Activated T-cell treated with anti-CD3 and anti-CD28 coated beads, Interleukin-2, amount 50 U/mL, for 72 hours (primary cell): Measurements from ENCODE around the gene IQCF6. TPM values are rescaled to one million over a fixed set of nuclear protein-coding genes. Genes with fewer than 3 reads are reported as not detected.
"Not testable (repeated sequence)": the region's sequence is repeated elsewhere in the genome, so short reads cannot be mapped to it uniquely, and the experiment has no call there.

ENCODE experiments used
- ATAC-seq, 2 donors: fragments of 150-1000 bp; cut with Tn5 transposase; replicated peaks in 1 of 2; 2 replicates each; pipeline ENCODE4 v1.10.0; 2021; ENCODE audit warnings: moderate library complexity in 2 of 2, mild to moderate bottlenecking in 1 of 2
- DNase-seq, 2 donors: peaks; one replicate each; pipeline ENCODE4 v3.0.0; 2021 to 2022; ENCODE audit warnings: mixed read lengths in 1 of 2
- H3K27ac Mint-ChIP-seq: one replicate; pipeline ENCODE4 v1.8.0; 2022; ENCODE audit warnings: mild to moderate bottlenecking, moderate library complexity, mixed read lengths
- H3K27me3 Mint-ChIP-seq: one replicate; pipeline ENCODE4 v1.8.0; 2022; ENCODE audit warnings: low read depth, mixed read lengths
- H3K36me3 Mint-ChIP-seq, 2 donors: one replicate each; pipeline ENCODE4 v1.8.0; 2022; ENCODE audit warnings: mixed read lengths in 2 of 2, mild to moderate bottlenecking in 1 of 2; ENCODE audit not compliant: insufficient read depth in 2 of 2
- H3K4me1 Mint-ChIP-seq: one replicate; pipeline ENCODE4 v1.8.0; 2022; ENCODE audit warnings: low read depth, mixed read lengths
- H3K4me3 Mint-ChIP-seq, 2 donors: one replicate each; pipeline ENCODE4 v1.8.0; 2022; ENCODE audit warnings: mild to moderate bottlenecking in 2 of 2, mixed read lengths in 2 of 2, moderate library complexity in 2 of 2
- H3K9me3 Mint-ChIP-seq, 2 donors: one replicate each; pipeline ENCODE4 v1.8.0; 2022; ENCODE audit warnings: mixed read lengths in 2 of 2
- total RNA-seq, 2 donors: library from RNA; stranded (reverse); gene quantifications; one replicate each; pipeline ENCODE4 v1.2.3, GENCODE V29; 2022

IQCF6 gene
- total RNA-seq, 2 donors from 2014 or later, result not detected

DNA sequence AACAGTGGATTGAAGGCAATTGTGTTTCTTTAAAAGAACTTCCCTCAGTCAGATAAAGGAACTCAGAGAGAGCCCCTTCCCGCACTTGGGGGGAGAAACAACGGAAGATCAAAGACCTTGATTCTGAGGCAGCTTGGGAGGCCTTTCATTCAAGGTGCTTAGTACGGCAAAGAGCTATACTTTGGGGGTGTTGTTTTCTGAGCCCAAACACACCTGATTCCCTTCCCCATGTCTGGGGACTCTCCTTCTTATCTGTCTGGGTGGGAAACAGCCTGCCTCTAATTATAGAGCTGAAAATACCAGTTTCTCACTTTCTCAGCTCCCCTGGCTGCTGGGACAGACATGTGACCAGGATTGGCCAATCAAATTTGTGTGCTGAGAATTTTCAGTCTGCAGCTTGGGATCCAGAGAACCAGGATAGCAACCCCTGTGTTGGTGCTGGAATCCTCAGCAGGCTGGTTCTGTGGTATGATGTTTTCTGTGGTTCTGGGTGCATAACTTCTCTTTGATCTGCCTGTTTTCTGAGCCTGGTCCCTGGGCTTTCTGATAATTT lies 19.4 kb upstream of the IQCF6 start:
- no peak overlapping the region for H3K27ac Mint-ChIP-seq
- H3K36me3 Mint-ChIP-seq, result no peaks in the 10 kb centered on the region
- DNase-seq (no peak), ATAC-seq (no peak)
- H3K4me1 Mint-ChIP-seq, result peaks cover 37% of the 10 kb centered on the region
- no peaks in the 10 kb centered on the region for H3K9me3 Mint-ChIP-seq
- H3K4me3 Mint-ChIP-seq, result no peak overlapping the region
- peaks cover 29% of the 10 kb centered on the region for H3K27me3 Mint-ChIP-seq

DNA sequence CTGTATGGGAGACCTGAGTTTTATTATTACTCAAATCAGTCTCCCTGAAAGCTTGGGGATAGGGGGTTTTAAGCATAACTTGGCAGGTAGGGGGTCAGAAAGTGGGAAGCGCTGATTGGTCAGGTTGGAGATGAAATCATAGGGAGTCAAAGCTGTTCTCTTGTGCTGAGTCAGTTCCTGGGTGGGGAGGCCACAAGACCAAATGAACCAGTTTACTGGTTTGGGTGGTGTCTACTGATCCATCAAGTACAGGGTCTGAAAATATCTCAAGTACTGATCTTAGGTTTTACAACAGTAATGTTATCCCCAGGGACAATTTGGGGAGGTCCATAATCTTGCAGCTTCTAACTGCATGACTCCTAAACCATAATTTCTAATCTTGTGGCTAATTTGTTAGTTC lies 17.8 kb upstream of the IQCF6 start:
- Mint-ChIP-seq H3K9me3 (no peaks in the 10 kb centered on the region), H3K27ac (no peak overlapping the region), H3K36me3 (no peaks in the 10 kb centered on the region), H3K4me1 (peaks cover 31% of the 10 kb centered on the region), H3K27me3 (peaks cover 24% of the 10 kb centered on the region), H3K4me3 (peak overlapping the region in 1 of 2 donors; percentile 3)
- ATAC-seq (peak; percentile 88 to 93), DNase-seq (peak; percentile 45 to 47)

DNA sequence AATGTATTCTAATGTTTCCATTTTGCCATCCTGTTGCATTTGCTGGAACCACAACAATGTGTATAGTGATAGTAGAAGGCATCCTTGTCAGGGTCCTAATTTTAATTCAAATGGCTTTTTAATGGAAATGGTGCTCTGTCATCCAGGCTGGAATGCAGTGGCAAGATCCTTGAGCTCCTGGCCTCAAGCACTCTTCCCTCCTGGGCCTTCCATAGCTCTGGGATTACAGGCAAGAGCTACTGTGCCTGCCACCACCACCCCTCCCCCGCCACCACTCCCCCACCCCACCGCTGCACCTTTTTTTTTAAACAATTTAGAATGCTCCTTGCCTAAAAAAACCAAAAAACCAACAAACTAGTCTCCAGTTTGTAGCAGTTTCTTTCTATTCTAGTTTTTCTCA lies 15.2 kb upstream of the IQCF6 start:
- no peak overlapping the region for H3K4me3 Mint-ChIP-seq

DNA sequence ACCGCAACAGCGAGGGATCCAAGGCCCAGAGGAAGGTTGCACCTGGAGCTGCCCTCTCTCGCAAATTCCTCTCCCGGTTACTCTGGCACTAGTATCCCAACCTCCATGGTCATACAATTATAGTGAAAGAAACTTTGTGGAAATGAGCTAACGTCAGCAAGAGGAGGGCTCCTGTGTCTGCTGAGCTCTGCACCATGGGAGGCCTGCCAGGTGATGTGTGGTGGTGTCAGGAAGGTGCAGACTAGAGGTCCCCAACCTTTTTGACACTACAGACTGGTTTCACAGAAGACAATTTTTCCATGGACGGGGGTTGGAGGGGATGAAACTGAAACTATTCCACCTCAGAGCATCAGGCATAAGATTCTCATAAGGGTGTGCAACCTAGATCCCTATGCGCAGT lies 13.2 kb upstream of the IQCF6 start:
- Mint-ChIP-seq H3K4me1 (peaks cover 10% of the 10 kb centered on the region), H3K27ac (no peak overlapping the region), H3K4me3 (no peak overlapping the region), H3K27me3 (peaks cover 8% of the 10 kb centered on the region), H3K9me3 (no peaks in the 10 kb centered on the region), H3K36me3 (no peaks in the 10 kb centered on the region)
- ATAC-seq (no peak), DNase-seq (no peak)

More for the DNA sequence above, 15.2 kb upstream of the IQCF6 start:
- H3K4me1 Mint-ChIP-seq, result peaks cover 27% of the 10 kb centered on the region
- no peak for ATAC-seq
- no peak overlapping the region for H3K27ac Mint-ChIP-seq
- H3K27me3 Mint-ChIP-seq, result peaks cover 24% of the 10 kb centered on the region
- no peaks in the 10 kb centered on the region for H3K36me3 Mint-ChIP-seq
- DNase-seq, result no peak
- no peaks in the 10 kb centered on the region for H3K9me3 Mint-ChIP-seq

DNA sequence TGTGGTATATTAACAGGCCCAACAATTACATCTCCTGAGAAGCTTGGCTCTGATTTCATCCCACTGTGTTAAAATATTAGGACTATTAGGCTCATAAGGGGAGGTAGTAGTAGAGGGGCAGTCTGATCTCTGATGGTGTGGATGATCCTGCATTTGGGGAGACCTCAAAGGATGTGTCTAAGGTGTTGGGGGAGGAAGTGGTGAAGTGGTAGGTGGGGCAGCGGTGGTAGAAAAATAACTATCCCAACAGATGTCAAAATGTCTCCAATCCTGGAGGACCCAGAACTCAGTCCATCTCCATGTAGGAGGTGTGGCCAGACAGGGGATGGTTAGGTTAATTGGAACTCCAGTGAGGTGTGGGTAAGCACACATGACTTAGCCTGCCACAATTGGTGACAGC lies 10.4 kb upstream of the IQCF6 start:
- DNase-seq (no peak), ATAC-seq (no peak)

DNA sequence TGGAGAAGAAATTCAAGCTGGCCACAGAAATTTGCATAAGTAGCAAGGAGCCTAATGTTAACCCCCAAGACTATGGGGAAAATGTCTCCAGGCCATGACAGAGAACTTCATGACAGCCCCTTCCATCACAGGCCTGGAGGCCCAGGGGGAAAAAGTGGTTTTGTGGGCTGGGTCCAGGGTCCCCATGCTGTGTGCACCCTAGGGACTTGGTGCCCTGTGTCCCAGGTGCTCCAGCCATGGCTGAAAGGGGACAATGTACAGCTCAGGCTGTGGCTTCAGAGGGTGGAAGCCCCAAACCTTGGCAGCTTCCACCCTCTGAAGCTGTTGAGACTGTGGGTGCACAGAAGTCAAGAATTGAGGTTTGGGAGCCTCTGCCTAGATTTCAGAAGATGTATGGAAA lies 8.5 kb upstream of the IQCF6 start:
- not testable (repeated sequence) for H3K27ac Mint-ChIP-seq, H3K4me1 Mint-ChIP-seq

More for the DNA sequence above, 10.4 kb upstream of the IQCF6 start:
- Mint-ChIP-seq H3K4me1 (no peaks in the 10 kb centered on the region), H3K27me3 (peaks cover 2% of the 10 kb centered on the region), H3K36me3 (no peaks in the 10 kb centered on the region), H3K27ac (no peak overlapping the region), H3K4me3 (no peak overlapping the region), H3K9me3 (no peaks in the 10 kb centered on the region)

DNA sequence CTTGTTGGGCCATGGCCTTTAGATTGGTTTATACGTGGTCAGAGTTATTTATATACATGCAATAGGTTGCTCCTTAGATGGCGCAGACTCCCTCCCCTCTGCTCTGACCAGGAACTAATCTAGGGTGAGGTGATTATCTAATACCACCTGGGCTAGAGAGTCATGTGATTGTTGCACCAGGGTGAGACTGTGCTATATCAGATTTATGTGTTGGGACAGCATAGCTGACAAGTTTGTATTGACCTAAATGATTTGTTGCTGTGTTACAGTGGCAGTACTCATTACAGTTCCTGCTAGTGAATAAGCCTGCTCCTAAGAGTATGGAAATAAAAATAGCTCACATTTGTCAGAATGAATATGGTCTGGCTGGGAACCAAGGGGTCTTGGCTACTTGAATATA lies 7.2 kb upstream of the IQCF6 start:
- H3K36me3 Mint-ChIP-seq, result no peaks in the 10 kb centered on the region
- no peak overlapping the region for H3K4me3 Mint-ChIP-seq
- H3K9me3 Mint-ChIP-seq, result no peaks in the 10 kb centered on the region
- no peaks in the 10 kb centered on the region for H3K4me1 Mint-ChIP-seq
- H3K27ac Mint-ChIP-seq, result no peak overlapping the region
- peaks cover 8% of the 10 kb centered on the region for H3K27me3 Mint-ChIP-seq
- no peak for DNase-seq
- ATAC-seq, result no peak

More for the DNA sequence above, 8.5 kb upstream of the IQCF6 start:
- not testable (repeated sequence) for H3K27me3 Mint-ChIP-seq, ATAC-seq, H3K36me3 Mint-ChIP-seq, H3K4me3 Mint-ChIP-seq, H3K9me3 Mint-ChIP-seq, DNase-seq

DNA sequence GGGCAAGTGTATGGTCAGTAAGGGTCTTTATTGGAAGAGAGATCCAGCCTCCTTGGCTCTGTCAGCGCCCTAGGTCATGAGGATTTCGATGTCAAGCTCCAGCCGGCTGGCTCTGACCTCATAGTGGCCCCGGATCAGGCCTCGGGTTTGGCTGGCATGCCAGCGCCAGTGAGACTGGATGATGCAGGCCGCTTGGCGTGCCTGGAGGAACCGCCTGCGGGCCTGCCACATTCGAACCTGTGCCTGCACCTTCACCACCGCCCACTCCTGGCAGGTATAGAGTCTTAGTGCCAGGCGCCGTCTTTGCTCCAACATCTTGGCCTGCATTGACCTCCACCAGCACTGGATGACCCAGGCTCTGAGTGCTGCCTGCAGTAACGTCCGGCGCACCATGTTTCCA lies 483 bp downstream of the IQCF6 start:
- Mint-ChIP-seq H3K27me3 (peaks cover 16% of the 10 kb centered on the region), H3K9me3 (no peaks in the 10 kb centered on the region), H3K27ac (no peak overlapping the region), H3K4me1 (no peaks in the 10 kb centered on the region), H3K36me3 (no peaks in the 10 kb centered on the region), H3K4me3 (no peak overlapping the region)
- DNase-seq (no peak), ATAC-seq (no peak)

DNA sequence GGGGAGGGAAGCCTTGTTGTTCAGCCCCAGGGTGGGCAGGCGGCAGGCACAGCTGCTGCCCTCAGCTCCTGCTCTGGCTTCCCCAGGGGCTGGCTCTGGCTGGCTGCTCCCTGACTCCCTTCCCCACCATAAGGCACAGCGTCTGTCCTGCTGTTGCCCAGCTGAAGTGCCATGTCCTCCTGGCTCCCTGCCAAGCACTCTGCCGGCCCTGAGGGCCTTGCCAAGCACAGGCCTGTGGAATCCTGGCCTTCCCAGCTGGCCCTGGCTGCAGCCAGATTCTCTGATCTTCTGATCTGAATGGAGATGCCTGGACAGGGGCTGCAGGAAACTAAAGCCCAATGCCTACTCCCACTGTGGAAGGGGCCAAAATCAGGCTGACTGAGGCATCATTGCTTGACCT lies 1.1 kb downstream of the IQCF6 start:
- Mint-ChIP-seq H3K27ac (no peak overlapping the region), H3K9me3 (no peaks in the 10 kb centered on the region), H3K36me3 (no peaks in the 10 kb centered on the region), H3K4me3 (no peak overlapping the region), H3K27me3 (peaks cover 21% of the 10 kb centered on the region), H3K4me1 (no peaks in the 10 kb centered on the region)
- DNase-seq (no peak), ATAC-seq (no peak)

DNA sequence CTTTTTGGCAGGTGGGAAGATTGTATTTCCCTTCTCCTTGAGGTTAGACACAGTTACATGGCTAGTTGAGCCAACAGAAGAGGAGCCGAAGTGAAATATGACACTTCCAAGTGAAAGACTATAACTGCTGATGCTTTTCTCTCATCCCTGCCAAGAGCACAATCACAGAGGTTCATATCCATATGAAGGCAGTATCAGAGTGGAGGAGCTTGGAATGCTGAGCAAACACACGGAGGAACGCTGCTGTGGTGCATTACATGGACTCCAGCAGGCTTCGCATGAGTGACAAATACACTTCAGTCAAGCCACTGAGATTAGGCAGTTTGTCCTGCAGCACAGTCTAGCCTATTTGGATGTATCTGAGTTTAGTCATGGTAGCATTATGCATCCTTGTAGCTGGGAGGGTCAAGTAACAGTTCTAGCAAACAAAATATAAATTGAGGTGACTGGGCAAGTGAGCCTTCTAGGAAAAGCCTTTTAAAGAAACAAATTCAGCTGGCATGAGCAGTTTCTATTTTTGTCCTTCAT lies 5.4 kb downstream of the IQCF6 start:
- Mint-ChIP-seq H3K36me3 (no peaks in the 10 kb centered on the region), H3K4me1 (no peaks in the 10 kb centered on the region), H3K9me3 (peaks cover 0 to 4% of the 10 kb centered on the region in 2 donors), H3K27me3 (peaks cover 21% of the 10 kb centered on the region), H3K4me3 (no peak overlapping the region), H3K27ac (no peak overlapping the region)
- DNase-seq, result no peak
- ATAC-seq, result no peak

DNA sequence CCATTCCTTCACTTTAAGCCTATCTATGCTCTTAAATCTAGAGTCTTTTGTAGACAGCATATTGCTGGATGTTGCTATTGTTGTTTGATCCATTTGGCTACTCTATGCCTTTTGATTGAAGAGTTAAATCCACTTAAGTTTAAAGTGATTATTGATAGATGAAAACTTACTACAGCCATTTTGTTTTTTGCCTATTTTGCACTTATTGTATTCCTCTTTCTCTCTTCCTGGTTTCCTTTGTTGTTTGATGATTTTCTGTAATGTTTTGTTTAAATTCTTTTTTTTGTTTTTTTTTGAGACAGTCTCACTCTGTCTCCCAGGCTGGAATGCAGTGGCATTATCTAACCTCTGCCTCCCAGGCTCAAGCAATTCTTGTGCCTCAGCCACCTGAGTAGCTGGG lies 19.8 kb downstream of the IQCF6 start:
- no peak for DNase-seq
- peaks cover 5 to 14% of the 10 kb centered on the region in 2 donors for H3K36me3 Mint-ChIP-seq
- H3K9me3 Mint-ChIP-seq, result peaks cover 2 to 22% of the 10 kb centered on the region in 2 donors
- no peak overlapping the region for H3K27ac Mint-ChIP-seq
- H3K4me3 Mint-ChIP-seq, result no peak overlapping the region
- ATAC-seq, result no peak
- H3K27me3 Mint-ChIP-seq, result peaks cover 8% of the 10 kb centered on the region
- no peaks in the 10 kb centered on the region for H3K4me1 Mint-ChIP-seq

DNA sequence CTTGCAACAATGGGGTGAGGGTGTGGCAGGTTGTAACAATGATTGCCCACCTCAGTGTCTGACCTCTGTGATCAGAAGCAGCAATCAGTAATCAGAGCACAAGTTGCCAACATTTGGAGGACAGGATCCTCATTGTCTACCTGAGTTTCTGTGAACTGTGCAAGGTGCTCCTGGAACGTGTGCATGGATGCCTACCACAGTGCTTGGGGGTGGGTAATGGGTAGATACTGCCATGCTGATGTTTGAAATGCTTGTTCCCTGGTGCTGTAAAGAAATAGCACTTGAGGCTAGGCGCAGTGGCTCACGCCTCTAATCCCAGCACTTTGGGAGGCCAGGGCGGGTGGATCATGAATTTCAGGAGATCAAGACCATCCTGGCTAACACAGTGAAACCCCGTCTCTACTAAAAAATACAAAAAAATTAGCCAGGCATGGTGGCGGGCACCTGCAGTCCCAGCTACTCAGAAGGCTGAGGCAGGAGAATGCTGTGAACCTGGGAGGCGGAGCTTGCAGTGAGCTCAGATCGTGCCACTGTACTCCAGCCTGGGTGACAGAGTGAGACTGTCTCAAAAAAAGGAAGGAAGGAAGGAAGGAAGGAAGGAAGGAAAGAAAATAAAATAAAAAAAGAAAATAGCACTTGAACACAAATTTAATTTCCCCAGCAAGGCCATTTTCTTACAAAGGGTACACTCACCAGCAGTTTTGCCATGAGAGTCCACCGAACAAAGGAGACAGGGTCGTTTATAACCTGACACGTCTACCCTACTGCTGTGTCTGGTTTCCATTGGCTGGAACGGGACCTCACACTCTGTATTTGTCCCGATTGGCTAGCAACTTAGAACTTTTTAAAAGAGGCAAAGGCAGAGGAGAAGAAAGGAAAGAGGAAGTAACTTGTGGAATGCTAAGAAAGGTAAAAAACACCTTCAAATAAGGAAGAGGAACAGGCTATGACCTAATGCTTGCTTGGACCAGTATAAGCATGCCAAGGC lies 25.0 kb downstream of the IQCF6 start:
- not testable (repeated sequence) for H3K4me1 Mint-ChIP-seq, H3K4me3 Mint-ChIP-seq, ATAC-seq, DNase-seq, H3K27ac Mint-ChIP-seq, H3K36me3 Mint-ChIP-seq, H3K27me3 Mint-ChIP-seq
- H3K9me3 Mint-ChIP-seq, result peaks cover 0 to 12% of the 10 kb centered on the region in 2 donors

DNA sequence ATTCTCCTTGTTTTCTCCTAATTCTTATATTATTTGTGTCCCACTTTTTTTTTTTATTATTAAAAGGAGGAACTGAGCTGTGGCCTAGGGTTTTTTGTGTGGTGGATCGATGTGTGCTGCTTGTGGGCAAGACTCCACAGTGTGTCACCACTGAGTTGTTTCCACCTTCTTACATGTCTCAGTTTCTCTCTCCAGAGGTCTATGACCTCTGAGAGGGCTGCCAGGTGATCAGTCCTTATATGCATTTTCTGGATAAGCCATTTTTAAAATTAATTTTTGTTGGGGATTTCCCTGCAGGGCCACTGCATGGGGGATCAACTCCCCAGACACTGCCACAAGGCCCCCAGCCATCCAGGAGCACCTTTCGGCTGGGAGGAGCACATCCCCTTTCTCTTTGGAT lies 27.8 kb downstream of the IQCF6 start:
- ATAC-seq (peak; percentile 58 to 66), DNase-seq (no peak)
- peaks cover 0 to 5% of the 10 kb centered on the region in 2 donors for H3K9me3 Mint-ChIP-seq
- no peaks in the 10 kb centered on the region for H3K4me1 Mint-ChIP-seq
- H3K27ac Mint-ChIP-seq, result no peak overlapping the region
- no peak overlapping the region for H3K4me3 Mint-ChIP-seq
- H3K27me3 Mint-ChIP-seq, result no peaks in the 10 kb centered on the region
- H3K36me3 Mint-ChIP-seq, result peaks cover 0 to 5% of the 10 kb centered on the region in 2 donors
